ENCODE measurements around the gene ACBD4.

GRCh38 chr17:45115871-45116270, 19.6 kb upstream of the ACBD4 start:
- no peak for TF ChIP-seq KDM1A (IDR thresholded peaks at IDR 0.05; ENCODE audit: borderline replicate concordance)
- no peak for TF ChIP-seq POLR2A (IDR thresholded peaks at IDR 0.05; ENCODE audit: low read depth, low read length)
- no peak for TF ChIP-seq BRCA1 (IDR thresholded peaks at IDR 0.05; ENCODE audit: low read depth, low read length)
- TF ChIP-seq SMC3 (IDR thresholded peaks at IDR 0.05; ENCODE audit: borderline replicate concordance, low read length) = no peak
- TF ChIP-seq HDAC2 (IDR thresholded peaks at IDR 0.05) = no peak
- no peak for TF ChIP-seq STAT3 (IDR thresholded peaks at IDR 0.05; ENCODE audit: low read depth, low read length)
- no peak for TF ChIP-seq EP300 (IDR thresholded peaks at IDR 0.05; ENCODE audit: borderline replicate concordance in 1 of 2, control insufficient read depth in 1 of 2, low read depth in 2 of 2, low read length in 2 of 2)
- no peak for TF ChIP-seq BHLHE40 (IDR thresholded peaks at IDR 0.05; ENCODE audit: borderline replicate concordance in 1 of 2, low read depth in 2 of 2, low read length in 1 of 2)
- TF ChIP-seq CTCF (IDR thresholded peaks at IDR 0.05 in 2 of 3, conservative IDR thresholded peaks at IDR 0.05 in 1 of 3; ENCODE audit: control insufficient read depth in 2 of 3, extremely low read depth in 1 of 3, insufficient read depth in 1 of 3, low read depth in 3 of 3, low read length in 3 of 3) = no peak
- no peak for TF ChIP-seq HCFC1 (IDR thresholded peaks at IDR 0.05; ENCODE audit: low read length)
- TF ChIP-seq ZZZ3 (IDR thresholded peaks at IDR 0.05; ENCODE audit: control insufficient read depth, insufficient read length, low read depth) = no peak
- TF ChIP-seq TAF1 (IDR thresholded peaks at IDR 0.05; ENCODE audit: borderline replicate concordance, low read depth, low read length) = no peak
- no peak for TF ChIP-seq SIX5 (IDR thresholded peaks at IDR 0.05; ENCODE audit: low read depth, low read length, severe bottlenecking)
- no peak for TF ChIP-seq EZH2 (IDR thresholded peaks at IDR 0.05; ENCODE audit: borderline replicate concordance, control insufficient read depth, low read depth, low read length)

All from GM12878 (cell line).